Tibial nerve (tissue), 4 donors: ENCODE data around the gene DPP4.

ENCODE experiments used
- CTCF ChIP-seq, 5 experiments: fragments of 200-600 bp in 3 of 5; fragments of 450-650 bp in 2 of 5; sonication (generic) in 3 of 5; IDR thresholded peaks; one replicate each; pipeline ENCODE4 v1.5.1; 2016 to 2019; ENCODE audit warnings: antibody characterized with exemption in 5 of 5, mild to moderate bottlenecking in 3 of 5, moderate library complexity in 2 of 5
- EP300 ChIP-seq, 2 donors: sonication (generic); formaldehyde crosslinking; IDR thresholded peaks; one replicate each; pipeline ENCODE4 v1.6.1; 2017; ENCODE audit warnings: antibody characterized with exemption in 2 of 2, mild to moderate bottlenecking in 1 of 2
- POLR2A ChIP-seq, 2 donors: fragments of 450-650 bp; IDR thresholded peaks; one replicate each; pipeline ENCODE4 v1.6.1; 2017; ENCODE audit warnings: antibody characterized with exemption in 2 of 2, mild to moderate bottlenecking in 2 of 2, moderate library complexity in 2 of 2

- TF ChIP-seq CTCF (IDR thresholded peaks at IDR 0.05) (no peak), EP300 (IDR thresholded peaks at IDR 0.05) (no peak), POLR2A (IDR thresholded peaks at IDR 0.05) (no peak)
These were observed 75.2 kb downstream of the DPP4 start for GRCh38 chr2:161998857-161999256.
